Thymus (tissue), 11 donors: Measurements from ENCODE around the gene CDH13. TPM values are rescaled to one million over a fixed set of nuclear protein-coding genes. Genes with fewer than 3 reads are reported as not detected.
A peak's percentile ranks its signal among the peaks of the same experiment; 100 is the strongest.

Experiments used
- DNase-seq, 9 donors: peaks; one replicate each; pipeline ENCODE4 v3.0.0-alpha.2; 2013; ENCODE audit warnings: low spot score in 9 of 9, low read depth in 6 of 9, missing footprints in 1 of 9
- H3K27ac ChIP-seq, 2 donors: one replicate each; pipeline ENCODE4 v1.5.1; 2013; ENCODE audit warnings: control low read depth in 1 of 2, low read depth in 1 of 2, low read length in 1 of 2, mild to moderate bottlenecking in 1 of 2, moderate library complexity in 1 of 2
- H3K27me3 ChIP-seq, 2 donors: one replicate each; pipeline ENCODE4 v1.5.1; 2013; ENCODE audit warnings: low read length in 1 of 2; ENCODE audit not compliant: control insufficient read depth in 2 of 2, insufficient read depth in 1 of 2
- H3K36me3 ChIP-seq, 2 donors: one replicate each; pipeline ENCODE4 v1.5.1; 2013; ENCODE audit warnings: low read length in 1 of 2, mild to moderate bottlenecking in 1 of 2, moderate library complexity in 1 of 2; ENCODE audit not compliant: control insufficient read depth in 2 of 2, insufficient read depth in 2 of 2
- H3K4me1 ChIP-seq, 2 donors: one replicate each; pipeline ENCODE4 v1.5.1; 2013; ENCODE audit warnings: low read length in 2 of 2; ENCODE audit not compliant: control insufficient read depth in 2 of 2, insufficient read depth in 2 of 2
- H3K4me3 ChIP-seq, 2 donors: one replicate each; pipeline ENCODE4 v1.5.1; 2013; ENCODE audit warnings: low read length in 2 of 2, control low read depth in 1 of 2, mild to moderate bottlenecking in 1 of 2
- H3K9me3 ChIP-seq, 2 donors: one replicate each; pipeline ENCODE4 v1.5.1; 2013; ENCODE audit warnings: low read length in 1 of 2, mild to moderate bottlenecking in 1 of 2; ENCODE audit not compliant: control insufficient read depth in 2 of 2, insufficient read depth in 1 of 2
- WGBS: extraction: QIAGEN DNeasy Blood & Tissue Kit; methylation state at CpG from one replicate; pipeline ENCODE4 v1.1.7; 2013; 5-methylcytosine and 5-hydroxymethylcytosine counted together
- polyA plus RNA-seq: library from polyadenylated mRNA; stranded (reverse); fragments of 200-250 nt; gene quantifications from one replicate; pipeline ENCODE4 v1.2.3, GENCODE V29; 2013
- total RNA-seq: library from RNA; stranded (reverse); fragments of 120-200 nt; gene quantifications from one replicate; pipeline ENCODE4 v1.2.4, GENCODE V29; 2013
- donor health status: healthy.

Gene CDH13
- total and polyA plus RNA-seq, 2 donors = 1.5 to 3.7 TPM

DNA sequence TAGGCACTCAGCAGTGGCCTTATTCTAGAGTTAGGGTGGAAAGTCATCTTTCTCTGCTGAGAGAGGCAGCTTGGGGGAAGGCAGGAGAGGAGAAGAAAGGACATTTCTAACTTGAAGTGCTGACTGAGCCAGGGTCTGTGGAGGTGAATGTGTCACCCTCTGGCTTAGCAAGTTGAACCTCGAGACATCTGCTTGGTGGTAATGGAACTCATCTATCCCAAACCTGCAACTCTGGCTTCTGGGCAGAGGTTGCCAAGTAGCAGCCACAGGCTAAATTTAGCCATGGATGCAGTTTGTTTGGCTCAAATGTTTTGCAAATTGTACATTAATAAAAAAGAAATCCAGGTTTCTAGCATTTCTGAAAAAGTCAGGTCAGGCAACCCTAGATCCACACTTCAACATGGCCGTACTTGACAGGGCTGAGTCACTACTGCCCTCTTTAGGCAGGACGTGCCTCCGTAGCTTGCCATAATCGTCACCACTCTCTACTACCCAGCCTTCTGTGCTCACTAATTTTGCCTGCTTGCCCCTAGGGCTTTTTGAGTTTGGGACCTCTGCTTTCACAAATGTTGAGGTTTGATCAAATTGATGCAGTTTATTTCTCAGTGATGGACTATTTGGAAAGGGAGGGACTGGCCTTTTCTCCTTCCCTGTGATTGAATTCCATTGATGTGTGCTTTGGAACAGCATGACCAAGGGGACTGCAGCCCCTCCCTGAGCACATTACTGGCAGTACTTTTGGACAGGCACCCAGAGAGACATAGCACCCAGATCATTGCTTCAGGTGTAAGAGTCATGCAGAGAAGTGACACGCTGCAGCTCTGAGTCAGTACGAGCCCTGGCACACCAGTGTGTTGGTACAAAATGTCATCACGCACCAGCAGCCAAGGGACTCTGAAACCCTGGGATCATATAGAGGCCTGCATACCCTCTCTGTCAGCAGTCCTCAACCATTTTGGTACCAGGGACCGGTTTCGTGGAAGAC lies 5.2 kb downstream of the CDH13 start:
- H3K27me3 ChIP-seq = peaks cover 30% of the 10 kb centered on the region in 2 donors
- DNase-seq = no peak
- H3K9me3 ChIP-seq = peaks cover 0 to 1% of the 10 kb centered on the region in 2 donors
- H3K36me3 ChIP-seq = no peaks in the 10 kb centered on the region
- no peaks in the 10 kb centered on the region for H3K4me1 ChIP-seq
- peak overlapping the region in 1 of 2 donors; percentile 11 for H3K27ac ChIP-seq
- WGBS = 84% methylated on average over 10 of the region's 10 CpGs
- H3K4me3 ChIP-seq = no peak overlapping the region

- H3K27ac ChIP-seq = peak overlapping the region; percentile 15 to 69
- 83% methylated on average over 15 of the region's 15 CpGs for WGBS
- DNase-seq = no peak
- no peaks in the 10 kb centered on the region for H3K4me1 ChIP-seq
- no peaks in the 10 kb centered on the region for H3K9me3 ChIP-seq
- no peak overlapping the region for H3K4me3 ChIP-seq
- peaks cover 9 to 12% of the 10 kb centered on the region in 2 donors for H3K27me3 ChIP-seq
- no peaks in the 10 kb centered on the region for H3K36me3 ChIP-seq
These were observed 7.3 kb downstream of the CDH13 start for GRCh38 chr16:82633964-82634600.

DNA sequence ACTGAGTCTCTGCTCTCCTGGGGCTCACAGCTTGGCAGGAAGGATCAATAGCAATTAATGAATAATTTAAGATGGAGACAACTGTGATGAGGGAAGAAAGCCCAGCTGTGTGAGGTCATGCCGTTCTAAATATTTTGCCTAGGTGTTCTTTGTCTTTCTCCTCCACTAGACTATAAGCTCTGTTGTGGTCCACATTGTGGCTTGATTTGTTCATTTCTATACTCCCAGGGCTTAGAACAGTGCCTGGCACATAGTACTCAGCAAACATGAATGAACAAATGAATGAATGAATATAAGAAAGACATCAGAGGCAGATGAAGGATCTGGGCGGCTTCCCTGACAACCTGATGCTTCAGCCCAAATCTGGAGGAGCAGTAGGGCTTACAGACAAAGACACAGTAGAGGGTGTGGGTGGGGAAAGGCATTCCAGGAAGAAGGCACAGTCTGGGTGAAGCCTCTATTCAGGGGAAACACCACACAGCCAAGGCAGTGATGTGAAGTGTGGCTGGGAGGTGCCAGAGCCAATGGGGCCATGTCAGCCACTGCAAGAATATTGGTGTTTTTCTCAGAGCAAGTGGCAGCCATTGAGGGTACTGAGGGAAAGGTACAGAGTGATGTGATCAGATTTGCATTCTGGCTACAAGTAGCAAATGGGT lies 8.3 kb downstream of the CDH13 start:
- WGBS = 96% methylated on average over 2 of the region's 2 CpGs
- DNase-seq = no peak
- H3K27me3 ChIP-seq = peaks cover 2 to 4% of the 10 kb centered on the region in 2 donors
- H3K4me1 ChIP-seq = no peaks in the 10 kb centered on the region
- H3K9me3 ChIP-seq = no peaks in the 10 kb centered on the region
- no peaks in the 10 kb centered on the region for H3K36me3 ChIP-seq
- no peak overlapping the region for H3K4me3 ChIP-seq
- peak overlapping the region in 1 of 2 donors; percentile 69 for H3K27ac ChIP-seq

GRCh38 chr16:82636485-82636884 lies 9.7 kb downstream of the CDH13 start:
- no peak overlapping the region for H3K27ac ChIP-seq
- no peak overlapping the region for H3K4me3 ChIP-seq
- no peaks in the 10 kb centered on the region for H3K9me3 ChIP-seq
- DNase-seq = no peak
- H3K36me3 ChIP-seq = no peaks in the 10 kb centered on the region
- no peaks in the 10 kb centered on the region for H3K4me1 ChIP-seq
- 90% methylated on average over 3 of the region's 3 CpGs for WGBS
- H3K27me3 ChIP-seq = peaks cover 0 to under 1% of the 10 kb centered on the region in 2 donors

GRCh38 chr16:82636958-82637357 lies 10.2 kb downstream of the CDH13 start:
- Histone ChIP-seq H3K9me3 (no peaks in the 10 kb centered on the region), H3K4me3 (no peak overlapping the region), H3K4me1 (no peaks in the 10 kb centered on the region), H3K36me3 (no peaks in the 10 kb centered on the region), H3K27ac (no peak overlapping the region), H3K27me3 (no peaks in the 10 kb centered on the region)
- 92% methylated on average over 3 of the region's 3 CpGs for WGBS
- DNase-seq = no peak

GRCh38 chr16:82638095-82638798 lies 11.5 kb downstream of the CDH13 start:
- H3K36me3 ChIP-seq = no peaks in the 10 kb centered on the region
- no peaks in the 10 kb centered on the region for H3K4me1 ChIP-seq
- DNase-seq = no peak
- H3K9me3 ChIP-seq = no peaks in the 10 kb centered on the region
- no peak overlapping the region for H3K4me3 ChIP-seq
- 61% methylated on average over 4 of the region's 4 CpGs for WGBS
- H3K27ac ChIP-seq = no peak overlapping the region
- no peaks in the 10 kb centered on the region for H3K27me3 ChIP-seq

DNA sequence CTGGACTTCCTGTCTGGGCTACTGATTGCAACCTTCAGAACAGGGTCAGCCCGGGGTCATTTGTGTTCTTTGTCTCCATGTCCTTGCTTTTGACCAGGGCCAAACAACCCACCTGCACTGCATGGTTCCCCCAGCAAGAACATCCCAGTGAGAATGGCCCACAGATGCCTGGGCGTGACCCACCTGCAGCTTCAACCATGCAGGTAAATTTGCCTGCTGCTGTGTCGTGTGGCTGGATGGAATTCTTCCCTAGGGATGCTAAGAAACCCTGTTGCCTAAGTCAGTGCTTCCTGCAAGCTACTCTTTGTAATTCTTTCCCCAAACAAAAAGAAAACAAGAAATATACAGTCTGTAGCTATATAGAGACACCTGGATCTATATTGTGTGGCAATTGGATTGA lies 12.5 kb downstream of the CDH13 start:
- Histone ChIP-seq H3K27ac (no peak overlapping the region), H3K4me1 (no peaks in the 10 kb centered on the region), H3K4me3 (no peak overlapping the region), H3K36me3 (no peaks in the 10 kb centered on the region), H3K9me3 (no peaks in the 10 kb centered on the region), H3K27me3 (no peaks in the 10 kb centered on the region)
- DNase-seq = no peak
- 80% methylated on average over 3 of the region's 3 CpGs for WGBS

DNA sequence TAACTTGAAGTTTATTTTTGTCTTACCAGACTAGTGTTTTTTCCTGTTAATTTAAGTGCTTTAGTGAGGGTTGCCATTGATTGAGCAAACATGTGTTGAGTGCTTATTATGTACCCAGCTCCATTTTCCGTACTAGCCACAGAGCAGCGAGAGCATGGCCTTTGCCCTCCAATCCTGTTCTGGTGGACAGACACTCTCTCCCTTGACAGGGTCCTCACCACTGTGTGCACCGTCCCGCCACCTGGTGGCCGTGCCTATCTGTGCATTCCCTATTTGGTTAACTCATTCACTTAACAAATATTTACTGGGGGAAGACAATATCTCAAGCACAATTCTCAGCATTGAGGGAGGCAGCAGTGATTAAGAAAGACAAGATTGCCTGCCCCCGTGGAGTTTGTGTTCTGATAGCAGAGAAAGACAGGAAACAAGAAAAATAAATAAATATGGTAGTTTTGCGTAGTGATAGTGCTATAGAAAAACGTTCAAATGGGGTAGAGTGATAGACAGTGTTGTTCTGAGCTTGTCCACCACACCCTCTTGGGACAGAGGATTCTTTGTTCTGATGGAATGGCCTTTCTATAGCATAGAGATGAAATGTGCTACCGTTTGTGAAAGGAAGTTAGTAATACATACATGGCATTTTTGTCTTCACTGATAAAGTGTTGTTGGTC lies 13.0 kb downstream of the CDH13 start:
- WGBS = 31% methylated on average over 9 of the region's 9 CpGs
- no peak overlapping the region for H3K27ac ChIP-seq
- H3K4me1 ChIP-seq = peaks cover 0 to 2% of the 10 kb centered on the region in 2 donors
- H3K9me3 ChIP-seq = no peaks in the 10 kb centered on the region
- no peaks in the 10 kb centered on the region for H3K36me3 ChIP-seq
- no peaks in the 10 kb centered on the region for H3K27me3 ChIP-seq
- DNase-seq = peak in 3 of 9 donors; percentile 16 to 59 (median 56)
- H3K4me3 ChIP-seq = no peak overlapping the region
